HG02884 (cell line): ENCODE measurements around the gene RUSF1.
"Not testable (repeated sequence)": the region's sequence is repeated elsewhere in the genome, so short reads cannot be mapped to it uniquely, and the experiment has no call there.

Source experiments
- ATAC-seq: cut with Tn5 transposase; IDR thresholded peaks from one replicate; pipeline ENCODE4 v1.9.1; 2021; ENCODE audit warnings: mild to moderate bottlenecking, moderate library complexity; ENCODE audit not compliant: unreplicated experiment

Gene RUSF1

GRCh38 chr16:31487071-31487719, 21.0 kb downstream of the RUSF1 start:
- ATAC-seq = no peak

- no peak for ATAC-seq
Measured at GRCh38 chr16:31486045-31486444, 22.1 kb downstream of the RUSF1 start.

DNA sequence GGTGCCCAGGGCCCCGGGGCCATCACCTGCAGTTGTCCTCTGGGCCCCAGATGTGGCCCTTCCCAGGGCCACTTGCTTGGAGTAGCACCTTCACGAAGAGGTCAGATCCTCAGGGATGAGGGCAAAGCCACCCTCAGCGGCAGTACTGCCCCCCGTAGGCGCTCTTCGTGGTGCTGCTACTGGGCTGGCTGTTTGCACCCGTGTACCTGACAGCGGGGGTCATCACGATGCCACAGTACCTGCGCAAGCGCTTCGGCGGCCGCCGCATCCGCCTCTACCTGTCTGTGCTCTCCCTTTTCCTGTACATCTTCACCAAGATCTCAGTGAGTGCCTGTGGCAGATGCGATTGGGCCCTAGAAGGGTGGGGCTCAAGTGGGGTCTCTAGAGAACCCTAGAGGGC, 22.6 kb downstream of the RUSF1 start:
- ATAC-seq = no peak

DNA sequence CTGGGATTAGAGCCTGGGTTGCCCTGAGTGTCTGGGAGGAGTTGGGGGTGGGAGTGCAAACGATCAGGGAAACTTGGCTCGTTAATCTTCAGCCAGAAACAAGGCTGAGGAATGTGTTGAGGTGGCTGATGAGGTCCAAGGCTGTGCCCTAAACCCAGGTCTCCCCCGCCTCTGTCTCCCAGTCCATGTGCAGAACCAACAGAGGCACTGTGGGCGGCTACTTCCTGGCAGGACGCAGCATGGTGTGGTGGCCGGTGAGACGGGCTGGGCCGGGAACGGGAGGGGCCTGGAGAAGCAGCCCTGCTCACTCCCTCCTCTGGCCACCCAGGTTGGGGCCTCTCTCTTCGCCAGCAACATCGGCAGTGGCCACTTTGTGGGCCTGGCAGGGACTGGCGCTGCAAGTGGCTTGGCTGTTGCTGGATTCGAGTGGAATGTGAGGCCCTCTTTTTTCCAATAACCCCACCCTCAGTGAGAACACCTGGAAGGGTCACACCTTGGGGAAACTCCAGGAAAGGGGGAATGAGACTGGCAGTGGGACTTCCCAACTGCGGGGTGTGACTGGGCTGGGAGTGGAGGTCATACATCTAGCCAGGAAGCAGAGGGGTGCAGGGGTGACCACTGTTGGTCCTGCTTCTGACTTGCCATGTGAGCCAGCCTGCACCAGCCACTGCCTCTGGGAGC, 23.6 kb downstream of the RUSF1 start:
- ATAC-seq = no peak

GRCh38 chr16:31484048-31484447, 24.1 kb downstream of the RUSF1 start:
- not testable (repeated sequence) for ATAC-seq

DNA sequence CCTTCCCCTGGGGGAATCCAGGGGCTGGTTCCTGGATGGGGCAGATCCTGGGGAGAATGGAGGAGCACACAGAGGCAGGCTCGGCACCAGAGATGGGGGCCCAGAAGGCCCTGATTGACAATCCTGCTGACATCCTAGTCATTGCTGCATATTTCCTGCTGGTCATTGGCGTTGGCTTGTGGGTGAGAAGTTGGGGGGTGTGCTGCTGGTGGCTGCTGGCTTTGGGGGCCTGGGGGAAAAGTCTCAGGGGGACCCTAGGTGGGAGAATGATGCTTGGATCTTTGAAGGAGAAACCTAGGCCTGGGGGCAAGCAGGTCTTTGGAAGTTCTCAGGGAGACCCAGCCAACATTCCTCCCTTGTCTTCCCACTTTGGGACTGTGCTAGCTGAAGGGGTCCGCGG, 25.1 kb downstream of the RUSF1 start, which contains the start of gene SLC5A2:
Gene SLC5A2, plus strand, starts transcription at position 43 of the 400 bp plus-strand sequence. Its CDS starts 14 bp downstream, at position 57.
- ATAC-seq = no peak

GRCh38 chr16:31480851-31481536, 27.2 kb downstream of the RUSF1 start:
- no peak for ATAC-seq

- no peak for ATAC-seq
Measured at GRCh38 chr16:31479751-31480150, 28.4 kb downstream of the RUSF1 start.

GRCh38 chr16:31478956-31479355, 29.2 kb downstream of the RUSF1 start:
- no peak for ATAC-seq

DNA sequence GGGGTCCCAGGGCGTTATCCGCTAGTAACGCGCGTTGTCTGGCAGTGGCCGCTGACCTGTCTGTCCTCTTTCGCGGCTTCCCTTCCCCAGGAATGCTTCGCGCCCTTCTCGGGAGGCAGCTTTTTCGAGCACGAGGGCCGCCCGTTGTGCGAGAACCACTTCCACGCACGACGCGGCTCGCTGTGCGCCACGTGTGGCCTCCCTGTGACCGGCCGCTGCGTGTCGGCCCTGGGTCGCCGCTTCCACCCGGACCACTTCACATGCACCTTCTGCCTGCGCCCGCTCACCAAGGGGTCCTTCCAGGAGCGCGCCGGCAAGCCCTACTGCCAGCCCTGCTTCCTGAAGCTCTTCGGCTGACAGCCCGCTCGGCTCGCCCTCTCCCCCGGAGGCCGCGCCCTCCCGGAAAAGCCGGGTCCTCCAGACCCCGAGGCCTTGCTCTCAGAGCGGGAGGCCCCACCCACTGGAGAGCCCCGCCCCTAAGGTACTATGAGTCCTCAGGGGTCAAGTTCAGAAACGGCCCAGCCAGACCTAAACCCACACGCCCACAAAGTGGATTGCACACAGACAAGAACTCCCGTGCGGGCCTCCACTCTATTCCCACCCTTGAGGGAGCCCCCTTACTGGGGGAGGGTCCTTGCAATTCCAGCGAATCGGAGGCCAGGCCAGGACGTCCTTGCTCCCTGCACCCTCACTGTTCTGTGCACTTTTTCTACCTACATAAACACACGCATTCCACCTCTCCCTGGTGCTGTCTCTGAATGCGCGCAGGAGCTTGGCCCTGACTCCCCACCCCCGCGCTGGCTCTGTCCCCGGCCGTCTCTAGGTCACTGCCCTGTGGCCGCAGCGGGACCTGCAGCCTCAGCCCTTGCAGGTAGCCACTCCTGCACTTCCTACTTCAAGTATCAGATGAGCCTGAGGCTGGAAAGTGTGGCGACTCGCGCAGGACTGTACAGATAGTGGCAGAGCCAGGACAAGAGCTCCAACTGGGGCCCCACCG, 30.7 kb downstream of the RUSF1 start:
- no peak for ATAC-seq

GRCh38 chr16:31476303-31477219, 31.6 kb downstream of the RUSF1 start:
- no peak for ATAC-seq

DNA sequence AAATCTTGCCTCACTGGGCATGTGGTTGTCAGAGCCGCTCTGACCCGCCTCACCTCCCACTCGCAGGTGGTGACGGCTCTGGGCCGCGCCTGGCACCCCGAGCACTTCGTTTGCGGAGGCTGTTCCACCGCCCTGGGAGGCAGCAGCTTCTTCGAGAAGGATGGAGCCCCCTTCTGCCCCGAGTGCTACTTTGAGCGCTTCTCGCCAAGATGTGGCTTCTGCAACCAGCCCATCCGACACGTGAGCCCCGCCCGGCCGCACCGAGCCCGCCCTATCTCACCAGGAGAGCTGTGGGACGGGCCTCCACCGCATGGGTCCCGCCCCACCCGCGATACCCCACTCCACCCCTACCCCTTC, 32.3 kb downstream of the RUSF1 start:
- no peak for ATAC-seq

DNA sequence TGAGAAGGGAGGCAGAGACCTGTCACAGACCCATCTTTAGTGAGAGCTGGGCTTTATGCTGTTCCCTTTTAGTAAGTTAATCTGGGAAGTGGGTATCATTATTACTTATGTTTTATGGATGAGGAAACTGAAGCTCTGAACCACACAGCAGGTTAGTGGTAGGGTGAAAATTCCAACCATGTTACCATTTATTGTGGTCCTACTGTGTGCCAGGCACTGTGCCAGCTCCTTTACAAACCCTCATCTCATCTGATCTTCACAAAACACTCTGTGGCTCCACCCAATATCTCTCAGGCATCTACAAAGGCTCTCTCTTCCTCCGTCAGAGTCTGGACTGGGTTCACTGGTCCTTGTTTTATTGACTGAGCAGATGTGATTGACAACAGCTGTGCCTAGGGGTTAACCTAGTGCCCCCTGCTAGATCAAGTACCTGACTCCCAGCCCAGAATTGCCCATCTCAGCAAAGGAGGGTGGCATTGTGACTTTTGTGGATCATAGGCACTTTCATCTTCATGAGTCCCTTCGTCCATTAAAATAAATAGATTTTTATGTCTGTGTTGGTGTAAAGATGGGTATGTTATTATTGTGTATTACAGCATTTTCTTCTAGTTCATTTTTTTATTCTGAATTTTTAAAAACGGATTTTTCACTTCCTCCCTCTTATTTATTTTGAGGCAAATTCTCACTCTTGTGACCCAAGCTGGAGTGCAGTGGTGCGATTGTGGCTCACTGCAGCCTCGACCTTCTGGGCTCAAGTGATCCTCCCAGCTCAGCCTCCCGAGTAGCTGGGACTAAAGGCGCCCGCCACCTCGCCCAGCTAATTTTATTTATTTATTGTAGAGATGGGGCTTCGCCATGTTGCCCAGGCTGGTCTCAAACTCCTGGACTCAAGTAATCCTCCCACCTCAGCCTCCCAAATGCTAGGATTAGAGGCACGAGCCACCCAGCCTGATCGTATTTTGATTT, 33.1 kb downstream of the RUSF1 start:
- no peak for ATAC-seq

- no peak for ATAC-seq
Measured at GRCh38 chr16:31474173-31474714, 33.9 kb downstream of the RUSF1 start.

- ATAC-seq = no peak
Measured at GRCh38 chr16:31473264-31473984, 34.8 kb downstream of the RUSF1 start.

GRCh38 chr16:31472709-31473203, 35.4 kb downstream of the RUSF1 start:
- no peak for ATAC-seq

DNA sequence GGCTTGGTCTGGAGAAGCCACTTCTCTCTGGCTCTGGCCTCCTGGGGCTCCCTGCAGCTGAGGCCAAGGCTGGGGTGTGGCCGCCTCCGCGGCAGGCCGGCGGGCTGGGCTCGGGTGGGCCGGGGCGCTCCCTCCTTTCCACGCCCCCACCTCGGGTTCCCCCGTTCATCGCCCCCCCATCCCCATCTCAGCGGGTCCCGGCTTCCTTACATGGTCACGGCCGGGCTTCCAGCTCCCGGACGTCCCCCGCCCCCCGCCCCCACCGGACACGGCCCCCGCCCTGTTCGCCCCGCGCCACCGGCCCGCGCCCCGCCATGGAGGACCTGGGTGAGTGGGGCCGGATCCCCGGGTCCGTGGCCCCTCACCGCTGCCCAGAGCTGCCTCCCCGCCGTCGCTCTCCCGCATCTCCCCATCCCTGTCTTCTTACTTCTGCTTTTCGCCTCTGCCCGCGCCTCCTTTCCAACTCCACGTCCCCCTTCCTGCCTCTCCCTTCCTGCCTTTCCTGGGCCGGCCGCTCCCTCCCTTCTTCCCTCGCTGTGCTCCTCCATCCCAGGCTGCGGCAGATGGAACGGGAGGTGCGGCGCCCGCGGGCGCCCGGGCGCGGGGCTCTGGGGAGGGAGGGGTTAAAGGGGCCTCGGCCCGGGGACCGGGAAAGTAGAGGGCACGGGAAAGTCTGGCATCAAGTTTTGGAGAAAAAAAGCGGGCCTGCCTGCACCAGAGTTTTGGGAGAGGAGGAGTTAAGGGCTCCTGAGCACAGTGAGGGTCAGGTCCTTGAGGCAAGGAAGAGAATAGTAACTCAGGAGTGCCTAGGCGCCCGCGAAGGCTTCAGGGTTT, 36.1 kb downstream of the RUSF1 start, which contains the start of gene TGFB1I1:
Gene TGFB1I1, plus strand, starts transcription at position 278 of the 834 bp plus-strand sequence. Its CDS starts 37 bp downstream, at position 315.
- no peak for ATAC-seq
